H1 (cell line): ENCODE results near the gene PRKAR1B. TPM values are rescaled to one million over a fixed set of nuclear protein-coding genes. Genes with fewer than 3 reads are reported as not detected.

Experiments
- CTCF ChIA-PET: fragments of 300-600 bp; sonication (Branson Sonifier 250); formaldehyde crosslinking; loops from one replicate; lab custom pipeline; 2021; ENCODE audit not compliant: partially characterized antibody; lab: Charles Lee
- POLR2A ChIA-PET: fragments of 300-600 bp; sonication (Branson Sonifier 250); formaldehyde crosslinking; loops from one replicate; lab custom pipeline; 2021; ENCODE audit warnings: inconsistent platforms; ENCODE audit not compliant: partially characterized antibody; lab: Charles Lee
- DNase-seq, 2 experiments: peaks; one replicate each; pipeline versions ENCODE4 v3.0.0 to v3.0.0-alpha.2; 2010 to 2022; ENCODE audit warnings: low spot score in 2 of 2, low read depth in 1 of 2, mixed read lengths in 1 of 2
- FAIRE-seq: peaks from 2 replicates; lab custom pipeline; 2011; peaks lifted over from hg19 to GRCh38; lab: Jason Lieb, UNC
- H2AFZ ChIP-seq: 2 replicates; pipeline ENCODE4 v1.8.1; 2012; ENCODE audit warnings: low read length, inconsistent platforms
- H2AK5ac ChIP-seq: 2 replicates; pipeline ENCODE4 v1.6.1; 2013; ENCODE audit warnings: low read depth, low read length
- H2BK120ac ChIP-seq: replicated peaks from 2 replicates; pipeline ENCODE3; 2013; ENCODE audit warnings: low read depth, low read length, inconsistent platforms
- H2BK12ac ChIP-seq: 2 replicates; pipeline ENCODE4 v1.6.1; 2013; ENCODE audit warnings: low read depth, low read length
- H2BK15ac ChIP-seq: 2 replicates; pipeline ENCODE4 v1.6.1; 2013; ENCODE audit warnings: low read length
- H2BK20ac ChIP-seq: 2 replicates; pipeline ENCODE4 v1.6.1; 2013; ENCODE audit warnings: low read length
- H2BK5ac ChIP-seq: 2 replicates; pipeline ENCODE4 v1.6.1; 2013; ENCODE audit warnings: low read depth, low read length
- H3K14ac ChIP-seq: 2 replicates; pipeline ENCODE4 v1.6.1; 2013; ENCODE audit warnings: inconsistent platforms; ENCODE audit not compliant: insufficient read length
- H3K18ac ChIP-seq: 2 replicates; pipeline ENCODE4 v1.6.1; 2013; ENCODE audit warnings: low read length; ENCODE audit errors: extremely low read depth
- H3K23ac ChIP-seq: 2 replicates; pipeline ENCODE4 v1.6.1; 2013; ENCODE audit warnings: inconsistent platforms; ENCODE audit not compliant: insufficient read length
- H3K23me2 ChIP-seq: 2 replicates; pipeline ENCODE4 v1.6.1; 2013; ENCODE audit warnings: low read depth, low read length
- H3K27ac ChIP-seq: 2 replicates; pipeline ENCODE4 v1.6.1; 2011; ENCODE audit warnings: low read depth, low read length, inconsistent platforms
- H3K27me3 ChIP-seq, 4 experiments: replicated peaks in 1 of 4; 1 replicate in 1 of 4; 2 replicates in 3 of 4; pipeline versions ENCODE4 v1.6.1 to v1.8.1; 2011 to 2013; ENCODE audit warnings: low read length in 3 of 4, mild to moderate bottlenecking in 3 of 4, inconsistent platforms in 2 of 4, mixed read lengths in 2 of 4, moderate library complexity in 1 of 4; ENCODE audit not compliant: control insufficient read depth in 3 of 4, insufficient read depth in 3 of 4; ENCODE audit errors: extremely low read depth in 1 of 4
- H3K36me3 ChIP-seq, 4 experiments: 2 replicates each; pipeline versions ENCODE4 v1.6.1 to v1.8.1; 2011 to 2013; ENCODE audit warnings: mild to moderate bottlenecking in 4 of 4, low read length in 3 of 4, moderate library complexity in 2 of 4, control low read depth in 1 of 4, inconsistent platforms in 1 of 4; ENCODE audit not compliant: insufficient read depth in 4 of 4, control insufficient read depth in 2 of 4
- H3K4ac ChIP-seq: replicated peaks from 2 replicates; pipeline ENCODE3; 2013; ENCODE audit warnings: low read length, low read depth, mixed read lengths, inconsistent platforms; ENCODE audit not compliant: insufficient read length
- H3K4me1 ChIP-seq, 4 experiments: replicated peaks in 1 of 4; 1 replicate in 1 of 4; 2 replicates in 3 of 4; pipeline versions ENCODE4 v1.6.1 to v1.8.1; 2011 to 2013; ENCODE audit warnings: low read length in 3 of 4, inconsistent platforms in 2 of 4, mixed read lengths in 1 of 4; ENCODE audit not compliant: insufficient read depth in 4 of 4, control insufficient read depth in 3 of 4
- H3K4me2 ChIP-seq, 2 experiments: 2 replicates each; pipeline versions ENCODE4 v1.6.1 to v1.8.1; 2011 to 2013; ENCODE audit warnings: low read depth in 2 of 2, low read length in 2 of 2, control low read depth in 1 of 2, inconsistent platforms in 1 of 2, mild to moderate bottlenecking in 1 of 2; ENCODE audit not compliant: insufficient read depth in 1 of 2
- H3K4me3 ChIP-seq, 4 experiments: fragments of 200-600, 300-600 bp in 1 of 4; sonication (generic), shearing (Covaris generic), sonication (Bioruptor Twin) in 1 of 4; 2 replicates each; pipeline versions ENCODE4 v1.5.1 to v1.8.1; 2011 to 2016; ENCODE audit warnings: low read length in 4 of 4, low read depth in 3 of 4, control low read depth in 2 of 4, inconsistent platforms in 2 of 4, mild to moderate bottlenecking in 2 of 4, mixed read lengths in 1 of 4, moderate library complexity in 1 of 4; ENCODE audit not compliant: insufficient read depth in 2 of 4; ENCODE audit errors: extremely low read depth in 1 of 4
- H3K56ac ChIP-seq: replicated peaks from 2 replicates; pipeline ENCODE3; 2013; ENCODE audit warnings: low read depth, mild to moderate bottlenecking, mixed read lengths, low read length, inconsistent platforms; ENCODE audit not compliant: insufficient read length
- H3K79me1 ChIP-seq: 2 replicates; pipeline ENCODE4 v1.6.1; 2013; ENCODE audit warnings: low read depth, low read length, control low read depth
- H3K79me2 ChIP-seq, 2 experiments: 2 replicates each; pipeline versions ENCODE4 v1.6.1 to v1.8.1; 2012 to 2013; ENCODE audit warnings: low read length in 2 of 2, mild to moderate bottlenecking in 2 of 2, inconsistent platforms in 1 of 2; ENCODE audit not compliant: insufficient read depth in 2 of 2, control insufficient read depth in 1 of 2
- H3K9ac ChIP-seq, 4 experiments: replicated peaks in 1 of 4; 1 replicate in 1 of 4; 2 replicates in 3 of 4; pipeline versions ENCODE4 v1.6.1 to v1.8.1; 2011 to 2013; ENCODE audit warnings: low read depth in 3 of 4, low read length in 3 of 4, control low read depth in 2 of 4, mild to moderate bottlenecking in 2 of 4, moderate library complexity in 2 of 4, inconsistent platforms in 1 of 4; ENCODE audit errors: extremely low read depth in 1 of 4
- H3K9me3 ChIP-seq, 2 experiments: 2 replicates each; pipeline versions ENCODE4 v1.6.1 to v1.8.1; 2012 to 2013; ENCODE audit warnings: mild to moderate bottlenecking in 2 of 2, moderate library complexity in 2 of 2, control low read depth in 1 of 2, inconsistent platforms in 1 of 2, low read depth in 1 of 2, low read length in 1 of 2, mixed read lengths in 1 of 2; ENCODE audit not compliant: insufficient read depth in 2 of 2
- H4K20me1 ChIP-seq, 2 experiments: replicated peaks in 1 of 2; 2 replicates each; pipeline versions ENCODE3 to v1.8.1; 2011 to 2013; ENCODE audit warnings: inconsistent platforms in 2 of 2, low read length in 2 of 2, mild to moderate bottlenecking in 1 of 2; ENCODE audit not compliant: insufficient read depth in 2 of 2, control insufficient read depth in 1 of 2
- H4K5ac ChIP-seq: 2 replicates; pipeline ENCODE4 v1.6.1; 2013; ENCODE audit warnings: low read length, low read depth, mixed read lengths, inconsistent platforms; ENCODE audit not compliant: insufficient read length
- H4K8ac ChIP-seq: 2 replicates; pipeline ENCODE4 v1.8.0; 2013; ENCODE audit warnings: mild to moderate bottlenecking, moderate library complexity, low read length, inconsistent platforms; ENCODE audit not compliant: insufficient read depth; ENCODE audit errors: extremely low read depth
- H4K91ac ChIP-seq: replicated peaks from 2 replicates; pipeline ENCODE3; 2013; ENCODE audit warnings: low read length, mixed read lengths, inconsistent platforms; ENCODE audit not compliant: insufficient read length
- ATF3 ChIP-seq: IDR thresholded peaks from 2 replicates; pipeline ENCODE4 v1.6.1; 2011; ENCODE audit warnings: low read depth, mild to moderate bottlenecking, low read length; ENCODE audit not compliant: insufficient read depth
- CHD2 ChIP-seq: IDR thresholded peaks from 2 replicates; pipeline ENCODE4 v1.6.1; 2012; ENCODE audit warnings: low read length, improper control_type of control experiment
- EZH2 ChIP-seq: fragments of 200-600 bp; sonication (generic); IDR thresholded peaks from 2 replicates; pipeline ENCODE4 v1.7.1; 2012; ENCODE audit warnings: low read depth, mild to moderate bottlenecking, moderate library complexity, low read length, inconsistent platforms; ENCODE audit not compliant: severe bottlenecking
- GABPA ChIP-seq: IDR thresholded peaks from 2 replicates; pipeline ENCODE4 v1.6.1; 2011; ENCODE audit warnings: mild to moderate bottlenecking, low read length, moderate library complexity, borderline replicate concordance; ENCODE audit not compliant: insufficient read depth
- JUND ChIP-seq: IDR thresholded peaks from 2 replicates; pipeline ENCODE4 v1.6.1; 2011; ENCODE audit warnings: mild to moderate bottlenecking, improper control_type of control experiment, low read length
- PHF8 ChIP-seq: fragments of 200-600 bp; sonication (generic); conservative IDR thresholded peaks from 2 replicates; pipeline ENCODE4 v1.7.1; 2012; ENCODE audit warnings: low read depth, mild to moderate bottlenecking, inconsistent platforms, low read length, moderate library complexity
- POU5F1 ChIP-seq: IDR thresholded peaks from 2 replicates; pipeline ENCODE4 v1.6.1; 2011; ENCODE audit warnings: low read depth, mild to moderate bottlenecking, low read length, moderate library complexity
- RBBP5 ChIP-seq: IDR thresholded peaks from 2 replicates; pipeline ENCODE4 v1.7.1; 2012; ENCODE audit warnings: low read depth, mild to moderate bottlenecking, inconsistent platforms, low read length, moderate library complexity, borderline replicate concordance
- SIN3A ChIP-seq, 2 experiments: IDR thresholded peaks in 1 of 2; conservative IDR thresholded peaks in 1 of 2; 2 replicates each; pipeline ENCODE4 v1.6.1; 2011 to 2012; ENCODE audit warnings: low read length in 2 of 2, improper control_type of control experiment in 1 of 2, low read depth in 1 of 2, mild to moderate bottlenecking in 1 of 2
- SIX5 ChIP-seq: IDR thresholded peaks from 2 replicates; pipeline ENCODE4 v1.6.1; 2011; ENCODE audit warnings: mild to moderate bottlenecking, low read depth, low read length
- SP1 ChIP-seq: IDR thresholded peaks from 2 replicates; pipeline ENCODE4 v1.6.1; 2011; ENCODE audit warnings: low read depth, low read length
- TAF1 ChIP-seq: IDR thresholded peaks from 2 replicates; pipeline ENCODE4 v1.6.1; 2011; ENCODE audit warnings: mild to moderate bottlenecking, low read depth, low read length
- WGBS, 2 experiments: shearing (Covaris generic) in 1 of 2; methylation state at CpG; one replicate each; pipeline versions ENCODE4 v1.1.6 to v1.1.7; 2013 to 2015; ENCODE audit warnings: low lambda C conversion rate in 2 of 2, mixed read lengths in 2 of 2, inconsistent platforms in 1 of 2, low coverage in 1 of 2, missing lambda C conversion rate in 1 of 2; ENCODE audit not compliant: insufficient replicate concordance in 2 of 2, insufficient coverage in 1 of 2, insufficient read length in 1 of 2; ENCODE audit errors: extremely low coverage in 1 of 2, missing lambda C conversion rate in 1 of 2; 5-methylcytosine and 5-hydroxymethylcytosine counted together
- polyA plus RNA-seq, 7 experiments: library from polyadenylated mRNA; depleted of rRNA in 3 of 7; stranded (reverse) in 5 of 7; unstranded in 2 of 7; fragments of >200 nt in 5 of 7; fragments of 200-250 nt in 2 of 7; gene quantifications; 1 replicate in 5 of 7; 2 replicates in 1 of 7; 4 replicates in 1 of 7; pipeline versions ENCODE4 v1.2.1 to v1.2.3, GENCODE V29; 2011 to 2013; ENCODE audit warnings: missing spikeins in 2 of 7, mixed read lengths in 2 of 7
- total RNA-seq: library from RNA; stranded (reverse); fragmentation: NEBNext Ultra II Directional; extraction: Animal tissue kit (Norgen Biotek cat#: 25700); gene quantifications from 2 replicates; pipeline ENCODE4 v1.2.1, GENCODE V29; 2021

The PRKAR1B gene
- total and polyA plus RNA-seq, 2 of the 8 experiments (the other 6 are each of a cell fraction or from before 2014, with no cell fraction given), result 12.3 to 55.7 TPM

- no peak for FAIRE-seq
- H3K27ac ChIP-seq, result no peak overlapping the region
- no peak for TF ChIP-seq SIX5
- TF ChIP-seq SIN3A (conservative IDR thresholded peaks at IDR 0.05 in 1 of 2, IDR thresholded peaks at IDR 0.05 in 1 of 2; ENCODE audit: low read depth in 1 of 2, low read length in 2 of 2), result no peak
- no peak for TF ChIP-seq CHD2
- TF ChIP-seq POU5F1, result no peak
- no peak for TF ChIP-seq GABPA
- no peak for TF ChIP-seq EZH2
- no peak for TF ChIP-seq JUND
- TF ChIP-seq TAF1, result no peak
- TF ChIP-seq PHF8, result no peak
- no peak for TF ChIP-seq RBBP5
- TF ChIP-seq ATF3, result no peak
- TF ChIP-seq SP1, result no peak
Measured at GRCh38 chr7:611281-611810, 115.7 kb downstream of the PRKAR1B start.

More at GRCh38 chr7:611281-611810, 115.7 kb downstream of the PRKAR1B start:
- Histone ChIP-seq H3K27me3 (no peaks in the 10 kb centered on the region), H4K20me1 (peaks cover 0 to 4% of the 10 kb centered on the region in 2 experiments), H4K5ac (no peak overlapping the region), H2AK5ac (no peak overlapping the region), H3K18ac (no peak overlapping the region), H3K79me1 (peaks cover 3% of the 10 kb centered on the region; the same call in 1 of the 2 replicates), H2AFZ (no peak overlapping the region), H3K23ac (no peak overlapping the region), H2BK12ac (no peak overlapping the region), H3K4me1 (peaks cover 0 to under 1% (median 0%) of the 10 kb centered on the region in 4 experiments; a peak in 4 of 7 replicates), H3K4me3 (no peak overlapping the region), H4K91ac (no peak overlapping the region), H3K9ac (no peak overlapping the region), H2BK120ac (no peak overlapping the region), H3K36me3 (no peaks in the 10 kb centered on the region), H2BK5ac (no peak overlapping the region), H3K79me2 (peaks cover 0 to 5% of the 10 kb centered on the region in 2 experiments; a peak in 1 of 4 replicates), H3K23me2 (peaks cover 10% of the 10 kb centered on the region; the same call in 1 of the 2 replicates), H2BK20ac (no peak overlapping the region), H3K4me2 (no peak overlapping the region), H3K14ac (no peak overlapping the region), H2BK15ac (no peak overlapping the region), H4K8ac (no peak overlapping the region), H3K9me3 (no peaks in the 10 kb centered on the region), H3K4ac (no peak overlapping the region), H3K56ac (no peak overlapping the region)
- CTCF ChIA-PET, result interaction anchor here (1.0 kb wide), 1 partner anchor 9 kb away, joined by 3 read pairs; no protein-coding TSS in a partner anchor
- no peak for DNase-seq
- WGBS, 2 experiments, result 80% methylated on average over 13 of the region's 14 CpGs; no CpG with 5 or more reads in 1 of the 2 experiments
- POLR2A ChIA-PET, result interaction anchor here (1.2 kb wide), 1 partner anchor 8 kb away, joined by 3 read pairs; no protein-coding TSS in a partner anchor
